GM19463 (cell line): ENCODE measurements around the gene LRRC23.

Experiments used
- ATAC-seq: cut with Tn5 transposase; IDR thresholded peaks from one replicate; pipeline ENCODE4 v1.9.1; 2021; ENCODE audit warnings: mild to moderate bottlenecking, moderate library complexity; ENCODE audit not compliant: unreplicated experiment

The LRRC23 gene

GRCh38 chr12:6942331-6942665 is 37.7 kb downstream of the LRRC23 start:
- ATAC-seq, result no peak

- peak; percentile 31 for ATAC-seq
Observed at GRCh38 chr12:6943389-6943721, 38.7 kb downstream of the LRRC23 start.

- ATAC-seq, result peak; percentile 35
Observed at GRCh38 chr12:6943722-6944380, 39.2 kb downstream of the LRRC23 start, which contains the start of the genes C12orf57 and RNU7-1. Gene C12orf57, plus strand, starts transcription at chr12:6944022. Its CDS starts 100 bp downstream, at chr12:6944122. Gene RNU7-1, plus strand, starts transcription at chr12:6943816.

DNA sequence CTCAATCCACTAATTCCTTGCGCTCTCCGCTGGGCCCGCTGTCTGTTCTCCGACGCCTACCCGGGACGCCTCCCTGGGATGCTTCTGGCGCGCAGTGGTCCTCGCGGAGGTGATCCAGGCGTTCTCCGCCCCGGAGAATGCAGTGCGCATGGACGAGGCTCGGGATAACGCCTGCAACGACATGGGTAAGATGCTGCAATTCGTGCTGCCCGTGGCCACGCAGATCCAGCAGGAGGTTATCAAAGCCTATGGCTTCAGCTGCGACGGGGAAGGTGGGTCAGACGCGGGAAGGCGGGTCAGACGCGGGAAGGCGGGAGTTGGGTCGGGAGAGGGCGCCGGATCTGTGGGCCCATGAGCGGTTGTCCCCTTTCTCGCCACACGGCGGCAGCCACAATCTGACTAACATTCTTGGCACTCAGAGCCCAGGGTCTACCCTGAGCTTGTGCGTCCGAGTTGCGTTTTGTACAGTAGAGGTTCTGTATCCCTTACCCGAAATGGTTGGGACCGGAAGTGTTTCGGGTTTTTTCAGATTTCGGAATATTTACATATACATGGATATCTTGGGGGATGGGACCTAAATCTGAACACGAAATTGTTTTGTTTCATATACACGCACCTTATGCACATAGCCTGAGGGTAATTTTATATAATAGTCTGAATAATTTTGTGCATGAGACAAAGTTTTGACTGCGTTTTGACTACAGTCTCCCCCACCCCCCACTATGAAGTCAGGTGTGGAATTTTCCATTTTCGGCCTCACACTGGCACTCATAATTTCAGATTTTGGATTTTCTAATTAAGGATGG is 40.0 kb downstream of the LRRC23 start:
- peak; percentile 24 for ATAC-seq

DNA sequence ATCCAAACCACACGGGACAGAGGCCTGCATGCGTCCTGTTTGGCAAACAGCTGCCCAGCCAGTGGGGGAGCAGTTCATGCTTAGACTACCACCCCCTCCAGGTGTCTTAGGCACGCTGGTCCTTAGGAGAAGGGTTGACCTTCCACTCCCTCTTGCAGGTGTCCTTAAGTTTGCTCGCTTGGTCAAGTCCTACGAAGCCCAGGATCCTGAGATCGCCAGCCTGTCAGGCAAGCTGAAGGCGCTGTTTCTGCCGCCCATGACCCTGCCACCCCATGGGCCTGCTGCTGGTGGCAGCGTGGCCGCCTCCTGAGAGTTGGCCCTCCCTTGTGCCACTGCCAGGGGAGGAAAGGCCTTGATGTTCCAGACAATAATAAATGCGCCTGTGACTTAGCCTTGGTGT is 41.0 kb downstream of the LRRC23 start:
- ATAC-seq, result no peak

GRCh38 chr12:6946033-6946919 is 41.7 kb downstream of the LRRC23 start:
- peak; percentile 28 for ATAC-seq

DNA sequence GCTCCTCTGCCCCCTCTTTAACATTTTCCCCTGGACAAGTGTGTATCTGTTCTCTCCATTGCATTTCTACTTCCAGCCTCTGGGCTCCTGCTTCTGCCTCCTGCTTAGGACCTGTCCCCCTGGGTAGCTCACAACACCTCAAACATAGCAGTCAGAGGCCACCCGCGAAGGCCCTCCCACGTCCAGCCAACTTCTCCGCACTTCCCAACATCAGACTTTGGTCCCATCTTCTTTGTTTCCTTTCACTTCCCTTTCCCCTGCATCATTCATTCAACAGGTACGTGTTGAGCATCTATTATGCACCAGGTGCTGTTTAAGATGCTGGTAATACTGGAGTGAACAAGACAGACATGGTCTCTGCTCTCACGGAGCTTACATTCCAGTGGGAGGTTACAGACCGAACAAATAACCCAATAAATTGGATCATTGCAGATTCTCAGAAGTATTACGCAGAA is 42.3 kb downstream of the LRRC23 start:
- ATAC-seq, result no peak

DNA sequence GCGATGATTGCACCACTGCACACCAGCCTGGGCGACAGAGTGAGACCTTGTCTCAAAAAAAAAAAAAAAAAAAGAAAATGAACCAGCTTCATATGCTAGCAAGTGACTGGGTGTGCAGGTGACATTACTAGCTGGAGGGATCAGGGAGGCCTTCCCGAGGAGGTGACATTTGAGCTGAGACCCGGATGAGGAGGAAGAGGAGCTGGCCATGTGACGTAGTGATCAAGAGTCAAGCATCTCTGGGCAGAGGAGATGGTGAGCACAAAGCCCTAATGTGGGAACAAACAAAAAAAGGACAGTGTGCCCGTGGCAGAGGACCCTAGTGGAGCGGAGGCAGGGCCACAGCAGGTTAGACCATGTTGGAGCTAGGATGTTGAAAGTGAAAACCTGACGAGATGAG is 43.0 kb downstream of the LRRC23 start:
- ATAC-seq, result no peak

GRCh38 chr12:6948873-6949594 is 44.4 kb downstream of the LRRC23 start:
- ATAC-seq, result no peak

DNA sequence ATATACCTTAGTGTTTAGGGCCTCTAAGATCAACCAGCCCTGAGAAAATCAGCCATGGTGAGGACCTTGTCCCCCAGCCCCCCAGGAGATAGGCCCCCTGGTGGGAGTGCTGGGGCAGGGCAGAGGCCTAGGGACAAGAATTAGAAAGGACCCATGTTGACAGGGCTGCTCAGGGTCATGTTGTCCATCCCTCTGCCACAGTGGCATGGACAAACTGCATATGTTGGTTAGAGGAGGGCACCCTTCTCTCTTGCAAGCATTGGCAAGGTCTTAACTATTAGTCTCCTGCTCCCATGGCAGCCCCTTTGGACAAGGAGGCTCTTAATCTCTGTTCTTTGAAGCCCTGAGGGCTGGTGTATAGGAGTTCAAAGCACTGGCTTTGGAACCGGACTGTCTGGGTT is 45.8 kb downstream of the LRRC23 start:
- no peak for ATAC-seq

- peak; percentile 31 for ATAC-seq
Observed at GRCh38 chr12:6950811-6951540, 46.4 kb downstream of the LRRC23 start, which contains the start of gene PTPN6. Gene PTPN6, plus strand, starts transcription at chr12:6951356. Its CDS starts 157 bp downstream, at chr12:6951513.

DNA sequence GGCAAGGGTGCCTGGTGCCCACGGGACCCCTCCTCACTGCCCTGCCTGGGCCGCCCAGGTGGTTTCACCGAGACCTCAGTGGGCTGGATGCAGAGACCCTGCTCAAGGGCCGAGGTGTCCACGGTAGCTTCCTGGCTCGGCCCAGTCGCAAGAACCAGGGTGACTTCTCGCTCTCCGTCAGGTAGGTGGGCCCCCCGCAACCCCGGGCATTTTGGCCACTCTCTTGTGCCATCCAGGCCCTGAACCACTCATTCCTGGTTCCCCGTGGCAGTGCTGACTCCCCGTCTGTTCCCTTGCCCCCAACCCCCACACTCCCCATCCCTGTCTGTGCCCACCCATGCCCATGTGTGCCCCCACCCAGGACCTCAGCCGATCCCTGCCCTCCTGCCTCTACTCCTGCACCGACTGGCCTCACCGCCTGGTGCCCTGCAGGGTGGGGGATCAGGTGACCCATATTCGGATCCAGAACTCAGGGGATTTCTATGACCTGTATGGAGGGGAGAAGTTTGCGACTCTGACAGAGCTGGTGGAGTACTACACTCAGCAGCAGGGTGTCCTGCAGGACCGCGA is 47.0 kb downstream of the LRRC23 start:
- ATAC-seq, result no peak

DNA sequence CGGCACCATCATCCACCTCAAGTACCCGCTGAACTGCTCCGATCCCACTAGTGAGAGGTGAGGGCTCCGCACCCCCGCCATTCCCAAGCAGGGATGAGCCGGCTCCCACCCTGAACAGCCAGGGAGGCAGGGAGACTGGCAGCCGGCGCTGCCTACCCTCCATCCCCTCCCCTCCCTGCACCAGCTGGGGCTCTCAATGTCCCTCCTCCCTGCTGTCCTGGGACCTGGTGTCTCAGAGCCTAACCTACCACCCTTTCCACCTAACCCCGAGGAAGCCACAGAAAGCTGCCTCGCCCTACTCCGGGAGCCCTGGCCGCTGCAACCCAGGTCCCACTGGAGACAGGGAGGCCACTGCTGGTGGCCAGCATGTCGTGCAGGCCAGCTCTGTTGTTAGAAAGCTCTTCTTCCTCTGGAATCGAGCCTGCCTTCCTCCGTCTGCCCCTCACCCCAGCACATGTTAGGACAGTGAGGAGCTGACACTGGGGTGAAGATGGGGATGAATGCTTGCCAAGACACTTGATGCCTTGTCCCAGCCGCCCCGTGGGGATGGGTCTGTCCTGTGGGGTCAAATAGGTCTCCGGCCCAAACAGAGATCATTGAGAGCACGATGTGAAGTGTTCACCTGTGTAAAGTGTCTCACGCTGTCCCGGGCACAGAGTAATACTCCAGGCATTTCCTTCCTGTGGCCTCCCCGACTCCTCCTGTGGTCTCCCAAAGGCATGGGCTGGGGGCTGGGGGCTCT is 47.7 kb downstream of the LRRC23 start:
- ATAC-seq, result no peak

- ATAC-seq, result no peak
Observed at GRCh38 chr12:6952863-6953441, 48.3 kb downstream of the LRRC23 start.

DNA sequence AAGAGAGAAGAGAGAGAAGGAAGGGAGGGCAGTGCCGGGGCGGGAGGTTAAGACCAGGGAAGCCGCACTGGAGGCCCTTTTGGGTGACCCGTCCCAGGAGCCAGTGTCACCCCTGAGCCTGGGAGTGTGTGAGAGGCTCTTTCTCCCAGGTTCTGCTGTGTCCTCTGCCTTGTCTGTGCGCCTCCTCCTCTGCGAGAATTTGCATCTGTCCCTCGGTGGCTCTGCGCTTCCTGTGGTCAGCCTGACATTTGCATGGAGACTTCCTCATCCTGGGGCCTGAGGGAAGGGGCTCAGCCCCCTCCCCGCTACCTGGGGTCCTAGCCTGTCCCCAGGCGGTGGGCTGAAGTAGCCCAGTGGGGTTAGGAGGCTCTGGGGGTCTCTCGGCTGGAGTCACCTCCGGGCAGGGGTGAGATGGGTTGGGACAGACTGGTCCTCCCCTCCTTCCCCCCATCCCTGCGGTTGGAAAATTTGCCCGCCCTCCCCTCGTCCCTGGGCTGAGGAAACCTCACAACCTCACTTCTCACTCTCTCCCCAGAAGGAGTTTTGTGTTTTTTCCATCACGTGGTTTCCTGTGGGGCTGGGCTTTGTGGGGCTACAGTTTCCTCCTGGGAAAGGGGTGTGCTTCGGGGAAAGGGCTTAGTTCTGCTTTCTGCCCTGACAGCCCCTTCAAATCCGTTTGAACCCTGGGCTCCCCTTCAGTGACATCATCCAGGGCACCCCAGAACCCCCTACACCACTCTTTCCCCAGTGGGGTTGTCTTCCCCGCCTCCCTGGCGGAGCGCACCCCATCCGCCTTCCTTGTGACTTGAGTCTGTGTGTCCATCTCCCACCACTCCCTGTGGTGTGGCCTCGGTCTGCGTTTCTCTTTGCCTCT is 49.1 kb downstream of the LRRC23 start:
- peak; percentile 40 for ATAC-seq

DNA sequence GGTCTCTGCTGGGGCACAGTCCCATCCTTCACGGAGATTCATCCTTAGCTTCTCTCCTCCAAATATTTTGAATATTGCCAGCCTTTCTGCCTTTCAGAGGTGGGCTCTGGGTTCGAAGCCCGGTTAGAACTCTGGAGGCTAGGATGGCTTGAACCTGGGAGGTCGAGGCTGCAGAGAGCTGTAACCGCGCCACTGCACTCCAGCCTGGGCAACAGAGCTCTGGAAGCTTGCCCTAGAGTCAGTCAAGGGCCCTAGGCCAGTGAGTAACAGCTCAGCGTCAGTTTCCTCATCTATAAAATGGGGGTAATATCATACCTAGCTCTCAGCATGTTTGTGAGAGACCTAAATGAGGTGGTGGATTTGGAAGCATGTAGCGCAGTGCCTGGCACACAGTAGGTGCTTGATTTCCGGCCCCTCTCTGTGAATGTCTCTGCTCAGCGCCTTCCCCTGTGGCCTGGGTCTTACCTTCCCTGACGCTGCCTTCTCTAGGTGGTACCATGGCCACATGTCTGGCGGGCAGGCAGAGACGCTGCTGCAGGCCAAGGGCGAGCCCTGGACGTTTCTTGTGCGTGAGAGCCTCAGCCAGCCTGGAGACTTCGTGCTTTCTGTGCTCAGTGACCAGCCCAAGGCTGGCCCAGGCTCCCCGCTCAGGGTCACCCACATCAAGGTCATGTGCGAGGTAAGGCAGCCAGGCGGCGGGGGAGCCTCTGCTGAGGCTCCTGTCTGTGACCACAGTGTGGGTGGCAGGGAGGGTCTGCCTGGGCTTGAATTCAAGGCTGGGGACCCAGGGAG is 49.9 kb downstream of the LRRC23 start:
- ATAC-seq, result no peak
